ENCODE data around the gene SNF8. TPM values are rescaled to one million over a fixed set of nuclear protein-coding genes. Genes with fewer than 3 reads are reported as not detected.

Gene SNF8
- total RNA-seq, 1 donor from 2014 or later = 142 TPM

- TF ChIP-seq, protein P1, sequence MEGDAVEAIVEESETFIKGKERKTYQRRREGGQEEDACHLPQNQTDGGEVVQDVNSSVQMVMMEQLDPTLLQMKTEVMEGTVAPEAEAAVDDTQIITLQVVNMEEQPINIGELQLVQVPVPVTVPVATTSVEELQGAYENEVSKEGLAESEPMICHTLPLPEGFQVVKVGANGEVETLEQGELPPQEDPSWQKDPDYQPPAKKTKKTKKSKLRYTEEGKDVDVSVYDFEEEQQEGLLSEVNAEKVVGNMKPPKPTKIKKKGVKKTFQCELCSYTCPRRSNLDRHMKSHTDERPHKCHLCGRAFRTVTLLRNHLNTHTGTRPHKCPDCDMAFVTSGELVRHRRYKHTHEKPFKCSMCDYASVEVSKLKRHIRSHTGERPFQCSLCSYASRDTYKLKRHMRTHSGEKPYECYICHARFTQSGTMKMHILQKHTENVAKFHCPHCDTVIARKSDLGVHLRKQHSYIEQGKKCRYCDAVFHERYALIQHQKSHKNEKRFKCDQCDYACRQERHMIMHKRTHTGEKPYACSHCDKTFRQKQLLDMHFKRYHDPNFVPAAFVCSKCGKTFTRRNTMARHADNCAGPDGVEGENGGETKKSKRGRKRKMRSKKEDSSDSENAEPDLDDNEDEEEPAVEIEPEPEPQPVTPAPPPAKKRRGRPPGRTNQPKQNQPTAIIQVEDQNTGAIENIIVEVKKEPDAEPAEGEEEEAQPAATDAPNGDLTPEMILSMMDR (IDR thresholded peaks at IDR 0.05; ENCODE audit: insufficient read depth, low read length, poor library complexity, severe bottlenecking) = no peak
- peak; percentile 19 for DNase-seq (ENCODE audit: low read depth)
- H3K27me3 ChIP-seq (ENCODE audit: control insufficient read depth, insufficient read depth, low read length) = no peaks in the 10 kb centered on the region
Measured at GRCh38 chr17:48907713-48908046, 37.0 kb downstream of the SNF8 start.

DNA sequence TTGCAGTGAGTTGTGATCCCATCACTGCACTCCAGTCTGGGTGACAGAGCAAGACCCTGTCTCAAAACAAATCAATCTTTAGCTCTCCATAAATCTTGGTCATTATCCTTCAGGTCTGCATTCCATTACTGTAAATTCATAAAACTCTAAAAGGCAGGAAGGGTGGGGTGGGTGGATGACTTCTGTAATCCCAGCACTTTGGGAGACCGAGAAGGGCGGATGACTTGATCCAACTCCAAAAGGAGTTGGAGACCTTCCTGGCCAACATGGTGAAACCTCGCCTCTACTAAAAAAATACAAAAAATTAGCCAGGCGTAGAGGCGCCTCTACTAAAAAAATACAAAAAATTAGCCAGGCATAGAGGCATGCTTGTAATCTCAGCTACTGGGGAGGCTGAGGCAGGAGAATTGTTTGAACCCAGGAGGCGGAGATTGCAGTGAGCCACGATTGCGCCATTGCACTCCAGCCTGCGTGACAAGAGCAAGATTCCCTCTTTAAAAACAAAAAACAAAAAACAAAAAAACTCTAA lies 38.6 kb downstream of the SNF8 start:
- Histone ChIP-seq H3K27me3 (ENCODE audit: control insufficient read depth, insufficient read depth, low read length) (no peaks in the 10 kb centered on the region), H3K4me3 (ENCODE audit: low read depth, low read length) (no peak overlapping the region), H3K36me3 (ENCODE audit: control insufficient read depth, insufficient read depth, low read length) (peaks cover 2% of the 10 kb centered on the region)
- TF ChIP-seq, protein P1 (IDR thresholded peaks at IDR 0.05; ENCODE audit: insufficient read depth, low read length, poor library complexity, severe bottlenecking) = no peak
- no peak for DNase-seq (ENCODE audit: low read depth)

More at GRCh38 chr17:48907713-48908046, 37.0 kb downstream of the SNF8 start:
- Histone ChIP-seq H3K4me3 (ENCODE audit: low read depth, low read length) (peak overlapping the region; percentile 93), H3K36me3 (ENCODE audit: control insufficient read depth, insufficient read depth, low read length) (peaks cover 2% of the 10 kb centered on the region)

DNA sequence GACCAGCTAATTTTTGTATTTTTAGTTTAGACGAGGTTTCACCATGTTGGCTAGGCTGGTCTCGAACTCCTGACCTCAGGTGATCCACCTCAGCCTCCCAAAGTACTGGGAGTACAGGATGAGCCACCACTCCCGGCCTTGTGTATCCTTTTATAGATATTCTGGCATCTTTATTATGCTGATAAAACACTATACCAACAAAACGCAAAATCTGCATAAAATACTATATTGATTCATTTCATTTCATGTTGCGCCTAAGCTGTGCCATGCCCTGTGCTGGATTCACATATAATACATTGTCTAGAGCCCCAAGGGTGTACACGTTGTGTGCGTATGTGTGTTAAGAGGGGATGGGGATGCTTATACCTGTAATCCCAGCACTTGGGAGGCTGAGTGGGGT lies 40.2 kb downstream of the SNF8 start:
- H3K4me3 ChIP-seq (ENCODE audit: low read depth, low read length) = no peak overlapping the region

GRCh38 chr17:48903401-48903800 lies 41.2 kb downstream of the SNF8 start:
- Histone ChIP-seq H3K4me3 (ENCODE audit: low read depth, low read length) (no peak overlapping the region), H3K27me3 (ENCODE audit: control insufficient read depth, insufficient read depth, low read length) (no peaks in the 10 kb centered on the region), H3K36me3 (ENCODE audit: control insufficient read depth, insufficient read depth, low read length) (no peaks in the 10 kb centered on the region)
- no peak for DNase-seq (ENCODE audit: low read depth)
- TF ChIP-seq, protein P1 (IDR thresholded peaks at IDR 0.05; ENCODE audit: insufficient read depth, low read length, poor library complexity, severe bottlenecking) = no peak

More for the DNA sequence above, 40.2 kb downstream of the SNF8 start:
- H3K36me3 ChIP-seq (ENCODE audit: control insufficient read depth, insufficient read depth, low read length) = no peaks in the 10 kb centered on the region
- TF ChIP-seq, protein P1 (IDR thresholded peaks at IDR 0.05; ENCODE audit: insufficient read depth, low read length, poor library complexity, severe bottlenecking) = no peak
- H3K27me3 ChIP-seq (ENCODE audit: control insufficient read depth, insufficient read depth, low read length) = no peaks in the 10 kb centered on the region
- no peak for DNase-seq (ENCODE audit: low read depth)

DNA sequence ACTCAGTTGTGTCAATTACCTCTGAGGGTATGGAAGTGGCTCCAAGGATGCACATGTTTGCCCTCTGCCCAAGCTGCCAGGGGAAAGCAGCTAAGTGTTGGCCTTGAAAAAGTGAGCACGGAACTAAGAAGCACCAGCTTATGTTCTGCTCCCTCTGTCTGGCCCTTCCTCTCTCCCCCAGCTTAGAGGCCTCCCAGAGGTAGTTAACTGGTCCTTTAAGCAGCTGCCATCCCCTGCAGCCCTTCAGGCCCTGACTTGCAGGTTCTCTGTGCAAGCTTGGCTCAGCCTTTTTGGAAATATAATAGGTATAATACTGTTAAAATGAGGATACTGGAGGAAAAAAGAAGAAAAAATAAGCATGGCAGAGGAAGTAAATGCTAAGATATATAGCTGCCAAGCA lies 43.4 kb downstream of the SNF8 start:
- TF ChIP-seq, protein P1 (IDR thresholded peaks at IDR 0.05; ENCODE audit: insufficient read depth, low read length, poor library complexity, severe bottlenecking) = no peak
- Histone ChIP-seq H3K27me3 (ENCODE audit: control insufficient read depth, insufficient read depth, low read length) (no peaks in the 10 kb centered on the region), H3K4me3 (ENCODE audit: low read depth, low read length) (no peak overlapping the region), H3K36me3 (ENCODE audit: control insufficient read depth, insufficient read depth, low read length) (no peaks in the 10 kb centered on the region)
- no peak for DNase-seq (ENCODE audit: low read depth)

GRCh38 chr17:48894886-48895285 lies 49.8 kb downstream of the SNF8 start:
- no peak for DNase-seq (ENCODE audit: low read depth)
- H3K27me3 ChIP-seq (ENCODE audit: control insufficient read depth, insufficient read depth, low read length) = no peaks in the 10 kb centered on the region

More at GRCh38 chr17:48894886-48895285, 49.8 kb downstream of the SNF8 start:
- TF ChIP-seq, protein P1 (IDR thresholded peaks at IDR 0.05; ENCODE audit: insufficient read depth, low read length, poor library complexity, severe bottlenecking) = no peak
- H3K36me3 ChIP-seq (ENCODE audit: control insufficient read depth, insufficient read depth, low read length) = peaks cover 1% of the 10 kb centered on the region
- no peak overlapping the region for H3K4me3 ChIP-seq (ENCODE audit: low read depth, low read length)

All from kidney epithelial cell (primary cell).